Measurements from ENCODE around the gene PIEZO1. TPM values are rescaled to one million over a fixed set of nuclear protein-coding genes. Genes with fewer than 3 reads are reported as not detected.

PIEZO1 gene
- total and polyA plus RNA-seq, 7 experiments from 2014 or later, result 3.6 to 237 (median 111) TPM

GRCh38 chr16:88762941-88763340, 22.1 kb downstream of the PIEZO1 start:
- DNase-seq (no peak), ATAC-seq (no peak)
- H3K4me3 ChIP-seq (ENCODE audit: low read length), result no peak overlapping the region
- Mint-ChIP-seq H3K27me3 (no peaks in the 10 kb centered on the region), H3K4me3 (no peak overlapping the region), H3K36me3 (peaks cover 0 to 6% (median 0%) of the 10 kb centered on the region in 5 donors), H3K9me3 (peaks cover 0 to 2% (median 0%) of the 10 kb centered on the region in 11 donors), H3K27ac (peak overlapping the region in 1 of 9 donors; percentile 37), H3K4me1 (peaks cover 8 to 30% (median 20%) of the 10 kb centered on the region in 7 donors)
- ChIA-PET CTCF (interaction anchor here (0.6 kb wide), 1 partner anchor 31 kb away, joined by 3 read pairs; no protein-coding TSS in a partner anchor), POLR2A (interaction anchor here (1.2 to 1.4 kb wide), 2 partner anchors 18 kb away, joined by 3 to 7 read pairs; no protein-coding TSS in a partner anchor)
- peaks cover 3 to 32% of the 10 kb centered on the region in 2 donors for H3K4me1 ChIP-seq (ENCODE audit: control insufficient read depth in 2 of 2, insufficient read depth in 2 of 2, low read length in 2 of 2)
- intact Hi-C loops (cut with micrococcal nuclease), result no loop called here
- H3K27ac ChIP-seq (ENCODE audit: low read depth, low read length), result no peak overlapping the region
- no peaks in the 10 kb centered on the region for H3K27me3 ChIP-seq (ENCODE audit: control insufficient read depth in 2 of 2, insufficient read depth in 2 of 2, low read length in 2 of 2)
- H3K36me3 ChIP-seq (ENCODE audit: control insufficient read depth in 2 of 3, insufficient read depth in 3 of 3, low read length in 3 of 3), result no peaks in the 10 kb centered on the region
- no peaks in the 10 kb centered on the region for H3K9me3 ChIP-seq (ENCODE audit: control insufficient read depth in 2 of 3, low read length in 3 of 3)

DNA sequence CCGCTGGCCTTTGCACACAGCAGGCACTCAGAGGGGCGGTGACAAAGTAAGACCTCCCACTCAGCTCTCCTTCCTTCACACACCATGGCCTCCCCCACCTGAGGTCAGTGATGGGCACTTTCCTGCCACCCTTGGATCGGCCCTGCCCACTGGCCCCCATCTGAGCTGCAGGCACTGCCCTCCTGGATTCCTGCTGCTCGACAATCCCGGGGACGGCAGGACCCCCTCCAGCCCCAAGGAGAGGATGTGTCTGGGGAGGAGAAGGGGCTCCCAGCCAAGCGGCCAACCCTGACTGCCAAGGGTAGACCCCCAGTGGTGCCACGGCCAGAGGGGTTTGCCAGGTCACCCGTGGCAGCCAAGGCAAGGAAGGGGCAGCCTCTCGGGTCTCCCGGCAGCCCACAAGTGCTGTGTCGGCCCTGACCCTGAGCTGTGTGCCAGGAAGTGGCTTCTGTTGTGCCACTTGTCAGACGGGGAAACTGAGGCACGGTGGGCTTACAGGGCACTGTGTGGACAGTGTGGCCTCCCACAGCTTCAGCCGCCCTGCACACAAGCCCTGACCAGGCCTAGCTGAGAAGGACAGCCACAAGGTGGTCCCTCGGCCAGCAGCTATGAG, 22.7 kb downstream of the PIEZO1 start:
- ChIA-PET POLR2A (interaction anchor here (1.2 to 1.4 kb wide), 2 partner anchors 17 to 19 kb away, joined by 3 to 7 read pairs; no protein-coding TSS in a partner anchor), CTCF (interaction anchor here (0.6 kb wide), 1 partner anchor 32 kb away, joined by 3 read pairs; no protein-coding TSS in a partner anchor)
- intact Hi-C loops (cut with micrococcal nuclease), result no loop called here
- H3K9me3 Mint-ChIP-seq, result peaks cover 0 to 2% (median 0%) of the 10 kb centered on the region in 11 donors
- no peak overlapping the region for H3K4me3 Mint-ChIP-seq
- Histone ChIP-seq H3K27me3 (ENCODE audit: control insufficient read depth in 2 of 2, insufficient read depth in 2 of 2, low read length in 2 of 2) (no peaks in the 10 kb centered on the region), H3K4me1 (ENCODE audit: control insufficient read depth in 2 of 2, insufficient read depth in 2 of 2, low read length in 2 of 2) (peaks cover 3 to 27% of the 10 kb centered on the region in 2 donors), H3K27ac (ENCODE audit: low read depth, low read length) (no peak overlapping the region), H3K4me3 (ENCODE audit: low read length) (no peak overlapping the region), H3K9me3 (ENCODE audit: control insufficient read depth in 2 of 3, low read length in 3 of 3) (no peaks in the 10 kb centered on the region), H3K36me3 (ENCODE audit: control insufficient read depth in 2 of 3, insufficient read depth in 3 of 3, low read length in 3 of 3) (no peaks in the 10 kb centered on the region)
- no peak overlapping the region for H3K27ac Mint-ChIP-seq
- H3K27me3 Mint-ChIP-seq, result no peaks in the 10 kb centered on the region
- ATAC-seq, result no peak
- H3K36me3 Mint-ChIP-seq, result peaks cover 0 to 6% (median 0%) of the 10 kb centered on the region in 5 donors
- H3K4me1 Mint-ChIP-seq, result peaks cover 8 to 30% (median 17%) of the 10 kb centered on the region in 7 donors
- no peak for DNase-seq

DNA sequence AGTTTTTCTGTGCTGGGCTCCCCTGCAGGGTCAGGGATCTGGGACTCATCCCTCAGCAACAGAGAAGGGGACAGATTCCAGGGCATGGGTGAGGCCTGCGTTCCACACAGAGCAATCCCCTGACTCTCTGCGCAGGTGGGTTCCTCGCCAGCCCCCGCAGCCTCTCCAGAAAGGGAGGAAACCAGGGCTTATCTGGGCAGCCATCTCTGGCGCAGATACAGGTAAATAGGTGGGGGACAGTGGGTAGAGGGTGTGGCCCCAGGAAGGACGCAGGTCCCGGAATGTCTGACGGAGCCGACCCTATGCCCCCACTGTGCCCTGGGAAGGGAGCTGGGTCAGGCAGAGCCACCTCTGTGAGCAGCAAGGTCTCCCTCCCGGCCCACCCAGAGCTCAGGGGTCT, 23.2 kb downstream of the PIEZO1 start:
- H3K36me3 ChIP-seq (ENCODE audit: control insufficient read depth in 2 of 3, insufficient read depth in 3 of 3, low read length in 3 of 3), result no peaks in the 10 kb centered on the region
- H3K4me1 ChIP-seq (ENCODE audit: control insufficient read depth in 2 of 2, insufficient read depth in 2 of 2, low read length in 2 of 2), result peaks cover 3 to 23% of the 10 kb centered on the region in 2 donors
- H3K9me3 ChIP-seq (ENCODE audit: control insufficient read depth in 2 of 3, low read length in 3 of 3), result no peaks in the 10 kb centered on the region
- ChIA-PET CTCF (no interaction called here), POLR2A (interaction anchor here (1.2 to 1.4 kb wide), 2 partner anchors 16 to 19 kb away, joined by 3 to 7 read pairs; no protein-coding TSS in a partner anchor)
- intact Hi-C loops (cut with micrococcal nuclease), result no loop called here
- no peaks in the 10 kb centered on the region for H3K27me3 ChIP-seq (ENCODE audit: control insufficient read depth in 2 of 2, insufficient read depth in 2 of 2, low read length in 2 of 2)
- no peak for DNase-seq
- H3K27ac Mint-ChIP-seq, result no peak overlapping the region
- H3K36me3 Mint-ChIP-seq, result peaks cover 0 to 6% (median 0%) of the 10 kb centered on the region in 5 donors
- no peak for ATAC-seq
- no peaks in the 10 kb centered on the region for H3K9me3 Mint-ChIP-seq
- H3K4me3 Mint-ChIP-seq, result no peak overlapping the region
- H3K27me3 Mint-ChIP-seq, result no peaks in the 10 kb centered on the region
- no peak overlapping the region for H3K4me3 ChIP-seq (ENCODE audit: low read length)
- H3K4me1 Mint-ChIP-seq, result peaks cover 8 to 25% (median 13%) of the 10 kb centered on the region in 7 donors
- no peak overlapping the region for H3K27ac ChIP-seq (ENCODE audit: low read depth, low read length)

GRCh38 chr16:88761143-88761534, 23.9 kb downstream of the PIEZO1 start:
- ATAC-seq (no peak), DNase-seq (no peak)
- POLR2A ChIA-PET, result no interaction called here
- Mint-ChIP-seq H3K4me3 (no peak overlapping the region), H3K36me3 (peaks cover 0 to 6% (median 0%) of the 10 kb centered on the region in 5 donors), H3K27me3 (no peaks in the 10 kb centered on the region), H3K9me3 (no peaks in the 10 kb centered on the region), H3K4me1 (peaks cover 8 to 23% (median 12%) of the 10 kb centered on the region in 7 donors), H3K27ac (no peak overlapping the region)
- CTCF ChIA-PET, result interaction anchor here (0.7 kb wide), 1 partner anchor 18 kb away, joined by 3 read pairs; no protein-coding TSS in a partner anchor
- intact Hi-C loops (cut with micrococcal nuclease), result no loop called here
- H3K4me3 ChIP-seq (ENCODE audit: low read length), result no peak overlapping the region
- peaks cover 3 to 16% of the 10 kb centered on the region in 2 donors for H3K4me1 ChIP-seq (ENCODE audit: control insufficient read depth in 2 of 2, insufficient read depth in 2 of 2, low read length in 2 of 2)
- no peaks in the 10 kb centered on the region for H3K9me3 ChIP-seq (ENCODE audit: control insufficient read depth in 2 of 3, low read length in 3 of 3)
- no peaks in the 10 kb centered on the region for H3K27me3 ChIP-seq (ENCODE audit: control insufficient read depth in 2 of 2, insufficient read depth in 2 of 2, low read length in 2 of 2)
- H3K27ac ChIP-seq (ENCODE audit: low read depth, low read length), result no peak overlapping the region
- H3K36me3 ChIP-seq (ENCODE audit: control insufficient read depth in 2 of 3, insufficient read depth in 3 of 3, low read length in 3 of 3), result no peaks in the 10 kb centered on the region

GRCh38 chr16:88760424-88761142, 24.4 kb downstream of the PIEZO1 start:
- peaks cover 3 to 16% of the 10 kb centered on the region in 2 donors for H3K4me1 ChIP-seq (ENCODE audit: control insufficient read depth in 2 of 2, insufficient read depth in 2 of 2, low read length in 2 of 2)
- Mint-ChIP-seq H3K9me3 (no peaks in the 10 kb centered on the region), H3K27ac (peak overlapping the region in 1 of 9 donors; percentile 41), H3K27me3 (no peaks in the 10 kb centered on the region), H3K36me3 (peaks cover 0 to 6% (median 0%) of the 10 kb centered on the region in 5 donors), H3K4me3 (peak overlapping the region in 1 of 10 donors; percentile 18), H3K4me1 (peaks cover 8 to 23% (median 11%) of the 10 kb centered on the region in 7 donors)
- no peak overlapping the region for H3K4me3 ChIP-seq (ENCODE audit: low read length)
- ATAC-seq, result no peak
- intact Hi-C loops (cut with micrococcal nuclease), result no loop called here
- POLR2A ChIA-PET, result interaction anchor here (0.8 to 1.8 kb wide), 2 partner anchors 20 to 273 kb away, joined by 3 to 6 read pairs; no protein-coding TSS in a partner anchor
- H3K36me3 ChIP-seq (ENCODE audit: control insufficient read depth in 2 of 3, insufficient read depth in 3 of 3, low read length in 3 of 3), result no peaks in the 10 kb centered on the region
- no peak for DNase-seq
- H3K9me3 ChIP-seq (ENCODE audit: control insufficient read depth in 2 of 3, low read length in 3 of 3), result no peaks in the 10 kb centered on the region
- CTCF ChIA-PET, result interaction anchor here (0.7 to 2.2 kb wide), 3 partner anchors 15 to 21 kb away, joined by 3 to 7 read pairs (median 3); no protein-coding TSS in a partner anchor
- H3K27ac ChIP-seq (ENCODE audit: low read depth, low read length), result no peak overlapping the region
- no peaks in the 10 kb centered on the region for H3K27me3 ChIP-seq (ENCODE audit: control insufficient read depth in 2 of 2, insufficient read depth in 2 of 2, low read length in 2 of 2)

GRCh38 chr16:88759976-88760350, 25.1 kb downstream of the PIEZO1 start:
- Histone ChIP-seq H3K27me3 (ENCODE audit: control insufficient read depth in 2 of 2, insufficient read depth in 2 of 2, low read length in 2 of 2) (no peaks in the 10 kb centered on the region), H3K36me3 (ENCODE audit: control insufficient read depth in 2 of 3, insufficient read depth in 3 of 3, low read length in 3 of 3) (no peaks in the 10 kb centered on the region), H3K27ac (ENCODE audit: low read depth, low read length) (peak overlapping the region; percentile 58), H3K9me3 (ENCODE audit: control insufficient read depth in 2 of 3, low read length in 3 of 3) (no peaks in the 10 kb centered on the region), H3K4me3 (ENCODE audit: low read length) (no peak overlapping the region), H3K4me1 (ENCODE audit: control insufficient read depth in 2 of 2, insufficient read depth in 2 of 2, low read length in 2 of 2) (peaks cover 3 to 16% of the 10 kb centered on the region in 2 donors)
- Mint-ChIP-seq H3K36me3 (peaks cover 0 to 6% (median 0%) of the 10 kb centered on the region in 5 donors), H3K27ac (peak overlapping the region in 2 of 9 donors; percentile 25 to 41), H3K9me3 (no peaks in the 10 kb centered on the region), H3K4me3 (peak overlapping the region in 1 of 10 donors; percentile 18), H3K27me3 (no peaks in the 10 kb centered on the region), H3K4me1 (peaks cover 8 to 27% (median 11%) of the 10 kb centered on the region in 7 donors)
- intact Hi-C loops (cut with micrococcal nuclease), result no loop called here
- DNase-seq (no peak), ATAC-seq (no peak)
- ChIA-PET CTCF (interaction anchor here (1.2 to 2.2 kb wide), 3 partner anchors 15 to 23 kb away, joined by 3 to 7 read pairs (median 6); no protein-coding TSS in a partner anchor), POLR2A (interaction anchor here (0.8 to 1.8 kb wide), 3 partner anchors 14 to 273 kb away, joined by 3 to 6 read pairs (median 5); no protein-coding TSS in a partner anchor)
